Measurements from ENCODE around the gene AP3B2.

The AP3B2 gene

DNA sequence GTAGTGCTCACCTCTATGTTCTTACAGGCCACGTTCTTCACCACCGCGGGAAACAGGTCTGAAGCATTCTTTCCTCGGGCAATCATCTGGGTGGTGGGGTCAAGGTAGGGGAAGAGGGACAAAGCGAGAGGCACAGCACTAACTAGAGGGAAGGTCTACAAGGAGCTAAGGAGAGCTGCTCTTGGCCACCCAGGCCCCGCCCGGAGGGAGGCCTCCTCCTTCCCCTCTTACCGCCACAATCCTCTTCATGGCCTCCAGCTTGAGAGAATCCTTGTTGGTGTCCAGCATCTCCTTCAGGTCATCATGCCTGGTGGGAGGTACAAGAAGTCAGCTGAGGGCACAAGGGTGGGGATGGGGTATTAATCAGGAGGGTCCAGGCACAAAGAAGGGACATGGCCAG is 20.5 kb downstream of the AP3B2 start:
- DNase-seq, result no peak

DNA sequence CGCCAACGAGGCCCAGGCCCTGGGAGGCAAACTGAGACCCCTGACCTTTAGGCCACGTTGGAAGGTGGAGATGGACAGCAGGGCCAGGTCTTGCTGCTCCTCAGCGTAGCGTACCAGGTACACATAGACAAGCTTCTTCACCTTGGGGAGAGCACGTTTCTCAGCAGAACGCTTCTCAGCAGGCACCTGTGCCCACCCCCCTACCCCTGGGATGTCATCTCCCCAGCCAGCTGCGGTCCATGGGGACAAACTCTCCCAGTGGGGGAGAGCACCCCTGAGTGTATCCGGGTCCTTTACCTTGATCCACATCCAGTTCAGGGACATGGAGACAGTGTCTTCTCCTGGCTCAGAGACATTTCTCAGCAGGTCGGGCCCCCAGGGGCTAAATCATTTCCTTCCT is 21.0 kb downstream of the AP3B2 start:
- no peak for DNase-seq

DNA sequence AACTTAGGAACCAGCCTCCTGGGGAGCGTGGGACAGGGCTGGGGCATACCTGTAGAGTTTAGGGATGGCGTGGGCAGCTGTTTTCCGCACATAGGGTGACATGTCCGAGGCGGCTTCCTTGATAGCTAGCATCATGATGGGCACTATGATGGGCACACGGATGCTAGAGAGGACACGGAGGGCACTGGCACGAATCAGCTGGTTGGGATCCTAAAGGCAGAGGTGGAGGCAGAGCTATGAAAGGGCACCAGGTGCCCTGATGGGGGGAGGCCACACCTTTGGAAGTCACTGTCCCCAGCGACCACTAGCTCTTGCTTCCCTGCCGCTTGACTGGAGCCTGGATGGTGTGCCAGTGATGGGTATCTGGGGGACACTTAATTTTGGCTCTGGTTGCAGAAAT is 28.3 kb downstream of the AP3B2 start:
- DNase-seq, result no peak

DNA sequence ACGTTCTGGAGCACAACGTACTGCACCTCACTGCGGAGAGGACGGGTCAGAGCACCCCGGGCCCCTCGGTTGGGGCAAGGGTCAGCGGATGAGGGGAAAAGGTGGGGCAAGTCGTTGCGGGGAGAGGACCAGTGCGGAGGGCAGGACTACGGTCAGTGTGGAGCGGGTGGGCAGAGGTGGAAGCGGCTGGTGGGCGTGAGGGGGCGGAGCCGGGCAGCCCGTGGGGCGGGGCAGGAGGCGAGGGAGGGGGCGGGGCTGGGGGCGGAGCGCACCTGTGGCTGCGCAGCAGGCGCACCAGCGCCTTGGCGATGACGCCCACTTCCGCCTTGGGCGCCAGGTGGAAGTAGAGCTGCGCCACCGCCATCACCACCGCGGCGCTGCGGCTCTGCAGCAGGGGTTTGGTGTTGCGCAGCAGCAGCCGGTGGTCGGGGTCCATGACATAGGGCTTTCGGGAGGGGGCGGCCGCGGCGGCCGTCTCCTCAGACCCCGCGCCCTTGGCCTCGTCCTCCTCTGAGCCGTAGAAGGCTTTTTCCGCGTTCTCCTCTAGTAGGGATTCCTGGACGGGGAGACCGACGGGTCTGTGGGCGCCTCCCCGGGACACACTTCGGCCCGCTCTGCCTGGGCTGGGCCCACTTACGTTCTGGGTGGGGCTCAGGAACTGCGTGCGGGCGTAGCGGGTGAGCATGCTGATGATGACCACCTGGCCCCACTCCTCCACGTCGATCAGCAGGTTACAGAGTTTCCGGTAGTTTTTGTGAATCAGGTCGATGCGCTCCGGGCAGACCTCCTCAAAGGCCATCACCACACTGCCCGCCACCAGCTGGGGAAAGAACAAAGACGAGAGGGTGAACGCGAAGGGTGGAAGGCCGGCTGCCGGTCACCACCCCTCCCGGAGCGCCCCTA is 29.2 kb downstream of the AP3B2 start:
- peak; percentile 89 for DNase-seq

DNA sequence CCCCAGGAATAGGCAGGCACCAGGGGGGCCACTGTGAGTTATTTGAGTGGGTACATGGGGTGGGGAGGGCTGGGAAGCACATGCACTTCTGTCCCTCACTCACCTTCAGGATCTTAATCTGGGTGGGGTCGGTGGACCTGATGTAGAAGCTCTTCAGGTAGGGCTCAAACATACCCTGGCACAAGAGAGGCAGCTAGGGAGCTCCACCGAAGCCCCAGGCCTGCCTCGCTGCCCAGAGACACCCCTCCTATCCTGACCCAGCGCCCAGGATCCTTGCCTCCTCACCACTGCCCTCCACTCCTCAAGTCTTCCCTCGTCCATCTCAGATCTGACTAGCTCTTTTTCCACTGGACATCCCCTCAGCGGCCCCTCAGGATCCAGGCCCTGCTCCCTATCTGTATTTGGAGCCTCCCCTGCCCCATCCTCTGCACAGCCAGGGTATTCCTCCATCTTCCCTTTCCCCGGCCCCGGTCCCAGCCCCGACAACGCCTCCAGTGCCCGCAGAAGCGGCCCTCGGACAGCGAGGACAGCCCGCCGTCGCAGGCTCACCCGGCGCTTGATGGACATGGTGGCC is 30.0 kb downstream of the AP3B2 start:
- DNase-seq, result no peak

DNA sequence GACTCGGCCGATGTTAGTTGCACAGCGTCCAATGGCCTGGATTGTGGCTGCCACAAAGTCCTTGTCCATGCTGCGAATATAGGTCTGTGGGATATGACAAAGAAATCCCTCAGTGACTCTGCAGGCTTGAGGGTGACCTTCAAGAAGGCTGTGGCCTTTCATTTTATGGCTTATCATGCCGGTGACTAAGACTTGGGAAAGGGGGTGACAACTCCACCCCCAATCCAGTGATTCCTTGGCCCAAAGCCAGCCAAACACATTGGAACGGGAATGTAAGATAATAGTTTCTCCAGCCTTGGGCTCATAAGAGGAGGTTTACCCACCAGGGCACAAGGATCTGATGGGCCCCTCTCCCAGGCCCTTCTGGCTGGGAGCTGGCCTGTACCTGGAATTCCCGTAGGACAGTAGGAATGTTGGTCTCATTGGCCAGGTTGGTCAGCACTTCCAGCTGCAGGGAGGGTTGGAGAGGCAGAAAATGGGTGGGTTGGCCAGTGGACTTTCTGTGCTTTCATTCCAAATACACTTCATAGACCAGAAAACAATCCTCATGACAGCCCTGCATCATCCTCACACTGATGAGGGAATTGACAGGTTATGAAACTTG is 31.9 kb downstream of the AP3B2 start:
- DNase-seq, result no peak

DNA sequence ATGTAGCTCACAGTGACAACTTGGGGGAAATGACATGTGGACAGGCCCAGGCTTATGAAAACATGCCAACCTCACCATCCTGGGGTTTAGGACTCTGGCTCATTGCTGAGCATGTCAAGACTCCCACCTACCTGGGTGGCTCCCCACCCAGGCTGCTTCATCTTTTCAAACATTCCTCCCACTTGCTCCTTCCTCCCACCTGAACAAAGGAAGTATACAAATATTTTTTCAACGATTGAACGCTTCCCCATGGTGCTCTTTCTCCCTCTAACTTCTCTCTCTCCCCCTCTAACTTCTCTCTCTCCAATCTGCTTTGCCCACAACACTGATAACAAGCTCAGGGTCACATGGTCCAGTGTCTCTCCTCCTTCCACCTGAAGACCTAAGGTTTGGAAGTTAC is 34.8 kb downstream of the AP3B2 start:
- DNase-seq, result no peak

DNA sequence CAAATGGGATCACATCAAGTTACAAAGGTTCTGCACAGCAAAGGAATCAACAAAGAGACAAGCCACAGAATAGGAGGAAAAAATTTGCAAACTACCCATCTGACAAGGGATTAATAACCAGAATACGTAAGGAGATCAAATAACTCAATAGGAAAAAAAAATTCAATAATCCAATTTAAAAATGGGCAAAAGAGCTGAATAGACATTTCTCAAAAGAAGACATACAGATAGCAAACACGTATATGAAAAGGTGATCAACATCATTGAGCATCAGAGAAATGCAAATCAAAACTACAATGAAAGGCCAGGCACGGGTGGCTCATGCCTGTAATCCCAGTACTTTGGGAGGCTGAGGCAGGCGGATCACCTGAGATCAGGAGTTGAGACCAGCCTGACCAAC is 39.0 kb downstream of the AP3B2 start:
- DNase-seq, result no peak

DNA sequence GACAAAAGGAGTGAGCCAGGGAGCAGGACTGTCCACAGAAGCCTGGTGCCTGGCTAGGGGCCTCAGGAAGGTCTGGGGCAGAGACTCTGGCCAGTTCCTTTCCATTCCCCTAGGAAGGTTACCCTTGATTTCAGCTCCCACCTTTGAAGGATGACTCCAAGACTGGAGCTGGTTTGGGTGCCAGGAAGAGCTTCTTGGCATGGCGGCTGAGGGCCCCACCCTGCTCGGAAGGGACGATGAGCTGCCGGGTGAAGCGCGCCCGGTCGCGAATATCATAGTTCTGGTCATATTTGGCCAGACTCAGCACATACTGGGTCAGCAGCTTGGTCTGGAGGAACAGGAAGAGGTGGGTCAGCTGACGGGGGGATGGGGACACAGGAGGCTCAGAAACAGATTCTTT is 43.1 kb downstream of the AP3B2 start:
- DNase-seq, result no peak

DNA sequence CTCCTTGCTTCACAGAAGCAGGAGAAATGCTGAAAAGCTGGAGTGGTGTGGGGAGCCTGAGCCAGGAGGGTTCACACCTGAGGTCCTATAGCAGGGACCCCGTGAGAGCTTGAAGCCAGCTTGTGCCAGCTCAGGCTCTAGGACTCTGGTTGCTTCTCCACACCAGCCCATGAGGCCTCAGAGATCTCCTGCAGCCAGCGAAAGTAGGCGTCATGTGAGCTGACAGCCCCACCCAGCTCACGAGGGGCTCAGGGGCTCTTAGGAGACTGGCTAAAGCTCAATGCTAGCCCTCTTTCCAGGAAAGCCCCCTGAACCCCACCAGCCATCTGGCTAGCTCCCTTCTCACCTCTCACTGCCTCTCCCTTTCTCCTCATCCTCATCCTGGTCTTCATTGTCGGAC is 45.7 kb downstream of the AP3B2 start:
- no peak for DNase-seq

DNA sequence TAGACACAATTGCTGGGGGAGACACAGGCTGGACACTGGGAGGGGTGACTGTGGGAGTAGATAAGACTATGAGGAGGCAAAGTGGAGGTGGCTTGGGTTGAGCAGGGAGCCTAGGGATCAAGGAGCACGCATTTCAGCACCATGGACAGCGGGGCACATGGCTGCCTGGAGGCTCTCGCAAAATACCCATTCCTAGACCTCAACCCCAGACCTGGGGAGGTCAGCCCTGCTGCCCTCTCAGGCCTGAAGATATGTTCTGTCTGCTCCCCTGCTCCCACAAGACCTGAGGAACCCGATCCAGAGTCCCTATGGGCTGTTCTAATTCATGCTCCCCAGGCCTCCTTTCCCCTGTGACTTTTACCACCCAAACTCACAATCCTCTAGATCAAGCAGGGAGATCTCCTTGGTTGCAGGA is 46.5 kb downstream of the AP3B2 start:
- no peak for DNase-seq

DNA sequence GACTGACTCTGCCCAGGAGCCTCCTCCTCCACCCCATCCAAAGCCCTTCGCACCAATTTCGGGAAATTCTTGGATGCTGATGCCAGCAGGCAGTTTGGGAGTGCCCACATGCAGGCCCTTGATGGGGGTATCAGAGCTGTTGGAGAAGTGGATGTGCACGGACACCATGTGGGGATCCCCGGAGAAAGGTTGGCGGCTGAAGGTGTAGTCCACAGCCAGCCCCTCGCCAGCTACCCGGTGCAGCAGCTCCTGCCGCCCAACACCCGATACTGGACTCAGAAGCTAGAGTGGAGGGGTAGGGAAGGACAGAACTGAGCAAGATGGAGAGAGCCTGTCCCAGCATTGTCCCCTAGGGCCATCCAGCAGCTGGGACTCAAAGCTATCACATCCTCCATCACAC is 47.0 kb downstream of the AP3B2 start:
- DNase-seq, result no peak

DNA sequence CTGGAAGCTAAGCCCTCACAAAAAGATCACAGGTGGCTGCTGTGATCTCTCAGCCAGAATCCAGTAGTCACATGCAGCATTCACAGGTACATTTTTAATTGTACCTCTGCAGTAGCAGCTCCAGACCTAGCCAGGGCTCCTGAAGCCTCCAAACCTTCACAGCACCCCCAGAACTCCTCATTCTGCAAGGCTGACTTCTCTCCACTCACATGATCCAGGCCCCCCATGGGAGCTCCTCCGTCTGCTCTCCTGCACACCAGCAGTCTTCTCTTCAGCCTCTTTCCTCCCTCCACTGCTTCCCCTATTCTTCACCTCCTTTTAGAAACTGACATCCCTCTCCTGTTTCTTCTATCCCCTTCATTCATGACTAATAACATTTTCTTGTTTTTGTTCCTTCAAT is 49.3 kb downstream of the AP3B2 start:
- DNase-seq, result no peak

DNA sequence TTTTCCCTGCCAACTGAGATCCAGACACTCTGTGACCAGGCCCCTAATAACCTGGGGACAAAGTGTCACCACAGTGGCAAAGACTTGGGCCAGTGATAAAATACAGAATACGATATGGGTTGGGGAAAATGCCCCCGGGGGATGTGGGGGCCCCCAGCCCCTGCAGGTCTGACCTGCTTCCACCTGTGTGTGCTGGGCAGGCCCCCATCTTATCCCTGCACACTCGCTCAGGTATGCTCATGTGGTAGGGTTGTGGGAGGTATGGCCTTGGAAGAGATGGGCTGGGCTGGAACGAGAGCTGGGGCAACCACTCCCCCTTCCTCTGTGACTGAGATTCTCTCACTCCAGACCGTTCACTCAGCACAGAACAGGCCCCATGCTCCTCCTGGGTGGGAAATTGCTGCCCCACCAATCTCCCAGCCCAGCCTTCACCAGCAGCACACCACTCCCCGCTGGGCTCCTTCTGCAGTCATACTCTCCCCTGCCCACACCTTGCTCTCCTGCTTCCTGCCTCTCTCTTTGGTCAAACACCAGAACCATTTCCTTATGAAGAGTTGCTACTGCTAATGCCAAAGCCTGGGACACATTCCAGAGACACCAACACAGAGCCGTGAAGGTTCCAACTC is 52.9 kb downstream of the AP3B2 start:
- DNase-seq, result no peak

DNA sequence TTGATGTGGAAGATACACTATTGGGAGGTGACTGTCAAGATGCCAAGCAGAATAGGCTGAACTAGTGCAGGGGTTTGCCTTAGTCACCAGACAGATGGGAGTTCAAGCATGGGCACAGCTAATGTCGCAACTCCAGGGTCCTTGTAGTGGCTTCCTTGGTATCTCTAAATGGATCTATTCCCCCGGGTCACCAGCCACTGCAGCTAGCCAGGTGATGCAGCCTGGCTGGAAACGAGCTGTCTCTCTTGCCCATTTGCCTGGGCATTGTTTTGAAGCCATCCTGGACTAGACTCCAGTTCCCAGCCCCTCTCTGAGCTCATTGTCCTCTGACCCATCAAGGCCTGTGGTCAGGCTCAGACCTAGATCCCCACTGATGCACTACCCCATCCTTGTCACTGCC is 54.1 kb downstream of the AP3B2 start:
- no peak for DNase-seq

DNA sequence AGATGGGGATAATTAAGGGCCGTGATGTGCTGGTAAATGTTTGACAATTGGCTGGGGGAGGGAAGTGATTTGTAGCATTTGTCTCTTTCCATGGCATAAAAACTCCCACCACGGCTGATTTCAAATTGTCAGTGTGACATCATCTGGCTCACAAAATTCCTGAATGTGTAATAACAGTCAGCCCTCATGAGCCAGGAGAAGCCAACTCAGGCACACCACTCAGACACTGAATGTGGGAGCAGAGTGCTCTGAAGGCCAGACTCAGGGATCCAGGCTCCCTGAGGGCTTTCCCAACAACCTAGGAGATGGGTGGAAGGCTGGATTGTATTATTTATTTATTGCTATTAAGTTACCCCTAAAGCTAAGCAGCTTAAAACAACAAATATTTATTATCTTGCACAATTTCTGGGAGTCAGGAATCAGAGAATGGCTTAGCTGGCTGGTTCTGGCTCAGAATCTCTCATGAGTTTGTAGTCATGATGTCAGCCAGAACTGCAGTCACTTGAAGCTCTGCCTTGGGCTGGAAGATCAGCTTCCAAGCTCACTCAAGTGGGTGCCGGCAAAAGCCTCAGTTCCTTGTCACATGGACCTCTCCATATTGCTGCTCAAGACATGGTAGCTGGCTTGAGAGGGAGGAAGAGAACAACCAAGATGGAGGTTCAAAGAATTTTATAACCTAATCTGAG is 56.0 kb downstream of the AP3B2 start:
- DNase-seq, result no peak

DNA sequence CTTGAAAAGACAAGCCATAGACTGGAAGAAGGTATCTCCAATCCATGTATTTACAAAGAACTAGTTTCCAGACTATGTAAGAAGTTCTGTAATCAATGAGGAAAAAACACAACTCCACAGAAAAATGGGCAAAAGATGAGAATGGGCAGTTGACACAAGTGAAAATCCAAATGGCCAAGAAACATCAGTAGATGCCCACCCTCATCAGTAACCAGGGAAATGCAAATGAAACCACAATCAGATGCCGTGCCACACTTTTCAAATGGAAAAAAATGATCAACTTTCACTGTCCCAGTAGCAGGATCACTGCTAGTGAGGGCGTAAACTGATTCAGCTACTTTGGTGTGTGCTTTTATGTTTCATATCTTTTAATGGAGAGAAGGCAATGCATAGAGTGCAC is 58.0 kb downstream of the AP3B2 start:
- no peak for DNase-seq

DNA sequence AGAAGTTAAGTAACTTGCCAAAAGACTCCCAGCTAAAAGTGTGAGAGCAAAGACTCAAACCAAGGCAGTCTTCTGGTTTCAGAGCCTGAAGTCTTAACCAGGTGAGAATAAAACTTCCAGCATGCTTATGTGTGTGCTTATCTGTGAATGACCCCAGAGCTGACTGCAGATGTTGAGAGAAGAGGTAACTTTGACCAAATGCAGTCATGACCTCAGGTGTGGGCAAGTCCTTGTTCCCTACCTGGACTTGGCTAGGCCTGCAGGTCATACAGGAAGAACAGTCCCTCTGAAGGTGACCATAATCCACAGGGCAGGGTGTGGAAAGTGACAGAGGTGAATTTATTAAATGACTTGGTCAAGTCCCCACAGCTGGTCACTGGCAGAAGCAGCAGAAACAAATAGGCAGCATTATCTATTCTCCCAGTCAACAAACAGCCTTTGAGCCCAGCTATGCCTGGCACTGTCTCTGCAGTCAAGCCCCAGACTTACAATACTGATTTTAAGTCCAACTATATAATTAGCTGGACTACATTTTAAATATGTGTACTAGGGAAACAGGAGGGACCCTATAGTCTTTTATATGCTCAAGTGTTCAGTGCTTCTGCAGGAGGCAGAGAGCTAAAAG is 59.5 kb downstream of the AP3B2 start:
- DNase-seq, result no peak

DNA sequence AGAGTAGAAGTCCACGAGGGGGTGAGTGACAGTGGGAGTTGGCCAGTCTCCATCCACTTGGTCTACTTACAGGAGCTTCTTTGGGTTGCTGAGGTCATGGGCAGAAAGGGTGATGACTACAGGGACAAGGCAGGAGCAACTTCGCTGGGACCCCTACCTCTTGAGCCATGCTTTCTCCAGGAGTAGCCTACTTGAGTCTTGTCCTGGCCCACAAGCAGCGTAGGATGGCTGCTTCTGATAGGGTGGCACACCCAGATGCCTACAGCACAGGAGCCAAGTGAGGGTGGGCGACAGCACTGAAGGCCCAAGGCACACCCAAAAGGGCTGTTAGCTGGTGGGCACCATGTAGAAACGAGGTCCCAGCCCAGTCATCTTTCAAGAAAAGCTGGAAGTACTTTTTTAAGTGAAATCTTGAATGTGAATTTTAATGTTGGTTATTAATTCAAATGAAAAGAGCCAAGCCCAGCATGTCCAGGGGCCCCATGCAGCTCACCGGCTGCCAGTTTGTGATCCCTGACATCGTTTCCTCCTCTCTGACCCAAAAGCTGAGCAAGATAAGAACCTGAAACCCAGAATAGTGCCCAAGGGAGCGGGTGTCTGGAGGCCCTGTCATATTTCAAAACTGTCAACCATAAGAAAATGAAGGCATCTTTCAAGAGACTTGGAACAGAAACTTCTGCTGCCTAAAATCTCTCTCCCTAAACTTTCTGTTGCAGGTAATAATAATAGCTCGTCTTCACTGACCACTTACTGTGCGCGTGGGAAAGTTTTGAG is 60.3 kb downstream of the AP3B2 start:
- no peak for DNase-seq

DNA sequence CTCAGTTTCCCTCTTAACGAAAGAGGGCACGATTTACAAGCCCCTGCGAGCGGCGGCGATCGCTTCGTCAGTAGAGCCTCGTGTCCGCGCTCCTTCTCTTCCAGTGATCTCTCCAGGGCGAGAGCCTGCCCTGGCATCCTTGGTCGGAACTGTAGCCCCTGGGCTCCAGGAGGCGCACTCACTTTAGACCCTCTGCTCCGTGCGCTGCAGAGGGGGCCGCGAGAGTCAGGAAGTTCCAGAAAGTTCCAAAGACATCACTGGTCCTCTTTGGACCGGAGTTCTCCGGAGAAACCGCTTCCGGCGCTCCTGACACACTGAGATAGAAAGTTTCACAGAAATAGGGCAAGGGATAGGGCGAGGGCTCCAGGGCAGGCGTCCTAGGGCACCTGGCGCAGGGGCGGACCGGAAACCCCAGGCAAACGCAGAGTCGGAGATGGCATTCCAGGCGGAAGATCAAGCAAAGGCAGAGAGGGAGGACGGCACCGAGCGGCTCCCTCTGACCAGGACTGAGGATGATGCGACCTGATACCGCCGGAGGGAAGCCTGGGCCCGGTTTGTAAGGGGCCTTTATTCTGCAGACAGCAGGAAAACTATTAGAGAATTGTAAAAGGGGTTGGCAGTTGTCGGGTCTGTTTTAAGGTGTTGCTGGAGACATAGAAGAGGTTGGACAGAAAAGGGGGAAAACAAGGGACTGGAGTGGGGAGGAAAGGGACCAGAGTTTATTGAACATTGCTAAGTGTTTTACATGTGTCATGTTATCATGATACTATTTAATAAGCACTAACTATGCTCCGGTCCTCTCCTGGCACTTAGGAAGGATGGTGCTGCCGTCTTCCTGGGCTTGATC is 61.2 kb downstream of the AP3B2 start:
- DNase-seq, result no peak

DNA sequence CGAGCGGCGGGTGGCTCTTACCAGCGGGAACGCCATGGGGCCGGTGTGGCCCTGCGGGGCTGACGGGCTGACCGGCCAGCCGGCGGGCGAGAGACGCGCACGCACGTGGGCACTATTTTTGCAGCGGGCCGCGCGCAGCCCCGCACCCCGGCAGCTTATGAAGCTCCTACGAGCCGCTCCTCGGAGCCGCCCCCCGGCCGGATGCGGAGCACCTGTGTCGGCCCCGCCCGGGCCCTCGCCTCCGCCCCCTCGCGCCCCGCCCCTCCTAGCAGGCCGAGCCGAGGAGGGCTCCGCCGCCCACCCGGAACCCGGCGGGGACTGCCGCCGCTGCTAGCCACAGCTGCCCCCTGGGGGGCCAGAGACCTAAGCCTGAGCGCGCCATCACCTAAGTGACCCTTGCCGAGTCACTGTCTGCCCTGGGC is 61.8 kb downstream of the AP3B2 start:
- DNase-seq, result peak; percentile 22

Measured in CD4-positive, alpha-beta T cell treated with Interleukin-15 for 1 hour (primary cell).